ENCODE measurements around the gene GOLGA2. TPM values are rescaled to one million over a fixed set of nuclear protein-coding genes. Genes with fewer than 3 reads are reported as not detected.

GOLGA2 gene
- total RNA-seq, 1 donor from 2014 or later, result 52.3 TPM

- Mint-ChIP-seq H3K4me3 (no peak overlapping the region), H3K36me3 (ENCODE audit: low read depth) (peaks cover 15% of the 10 kb centered on the region), H3K27ac (no peak overlapping the region), H3K4me1 (ENCODE audit: low read depth) (no peaks in the 10 kb centered on the region), H3K9me3 (no peaks in the 10 kb centered on the region), H3K27me3 (ENCODE audit: insufficient read depth) (no peaks in the 10 kb centered on the region)
- DNase-seq (ENCODE audit: low spot score), result no peak
- intact Hi-C loops (cut with micrococcal nuclease), result no loop called here
Measured at GRCh38 chr9:128309551-128309950, 33.7 kb upstream of the GOLGA2 start.

DNA sequence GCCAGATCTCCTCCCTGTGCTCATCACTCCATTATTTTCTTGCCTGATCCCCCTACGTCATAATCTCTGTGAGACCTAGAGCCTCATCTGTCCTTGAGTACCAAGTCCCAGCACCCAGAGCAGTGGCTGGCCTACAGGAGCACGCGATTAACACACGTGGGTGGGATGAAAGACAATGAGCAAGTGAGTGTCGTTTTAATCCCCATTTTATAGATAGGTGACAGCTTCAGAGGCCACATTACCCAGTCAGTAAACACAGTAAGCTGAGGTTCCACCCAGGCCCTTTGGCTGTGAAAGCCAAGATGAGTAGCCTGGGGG lies 29.1 kb upstream of the GOLGA2 start:
- Mint-ChIP-seq H3K27ac (no peak overlapping the region), H3K9me3 (no peaks in the 10 kb centered on the region), H3K4me3 (no peak overlapping the region), H3K27me3 (ENCODE audit: insufficient read depth) (no peaks in the 10 kb centered on the region), H3K36me3 (ENCODE audit: low read depth) (peaks cover 5% of the 10 kb centered on the region), H3K4me1 (ENCODE audit: low read depth) (no peaks in the 10 kb centered on the region)
- no peak for DNase-seq (ENCODE audit: low spot score)
- intact Hi-C loops (cut with micrococcal nuclease), result no loop called here

DNA sequence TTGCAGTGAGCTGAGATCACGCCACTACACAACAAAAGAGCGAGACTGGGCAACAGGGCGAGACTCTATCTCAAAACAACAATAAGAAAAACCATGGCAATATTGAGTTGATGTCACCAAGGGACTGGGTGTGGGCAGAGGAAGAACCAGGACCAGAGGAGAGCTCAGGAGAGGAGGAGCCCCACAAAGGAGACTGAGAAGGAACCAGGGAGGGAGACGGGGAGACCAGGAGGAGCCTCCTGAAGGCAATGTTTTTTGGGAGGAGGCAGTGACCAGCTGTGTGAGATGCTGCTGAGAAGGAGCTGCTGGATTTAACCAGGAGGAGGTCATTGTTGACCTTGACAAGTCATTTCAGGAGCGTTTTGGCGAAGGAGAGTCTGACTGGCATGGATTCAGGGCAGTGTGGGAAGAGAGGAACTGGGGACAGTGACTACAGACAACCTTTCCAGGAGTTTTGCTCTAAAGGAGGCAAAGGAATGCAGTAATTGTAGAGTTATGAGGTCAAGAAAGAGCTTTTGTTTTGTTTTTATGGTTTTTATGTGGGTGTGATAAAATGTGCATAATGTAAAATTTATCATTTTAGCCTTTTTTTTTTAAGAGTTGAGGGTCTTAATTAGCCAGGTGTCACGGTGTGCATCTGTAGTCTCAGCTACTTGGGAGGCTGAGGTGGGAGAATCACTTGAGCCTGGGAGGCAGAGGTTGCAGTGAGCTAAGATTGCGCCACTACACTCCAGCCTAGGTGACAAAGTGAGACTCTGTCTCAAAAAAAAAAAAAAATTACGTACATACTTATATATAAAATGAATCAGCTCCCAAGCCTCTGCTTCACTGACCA lies 28.5 kb upstream of the GOLGA2 start:
- Mint-ChIP-seq H3K4me3 (no peak overlapping the region), H3K27me3 (ENCODE audit: insufficient read depth) (no peaks in the 10 kb centered on the region), H3K36me3 (ENCODE audit: low read depth) (peaks cover 4% of the 10 kb centered on the region), H3K9me3 (no peaks in the 10 kb centered on the region), H3K27ac (no peak overlapping the region), H3K4me1 (ENCODE audit: low read depth) (no peaks in the 10 kb centered on the region)
- DNase-seq (ENCODE audit: low spot score), result no peak
- intact Hi-C loops (cut with micrococcal nuclease), result no loop called here

DNA sequence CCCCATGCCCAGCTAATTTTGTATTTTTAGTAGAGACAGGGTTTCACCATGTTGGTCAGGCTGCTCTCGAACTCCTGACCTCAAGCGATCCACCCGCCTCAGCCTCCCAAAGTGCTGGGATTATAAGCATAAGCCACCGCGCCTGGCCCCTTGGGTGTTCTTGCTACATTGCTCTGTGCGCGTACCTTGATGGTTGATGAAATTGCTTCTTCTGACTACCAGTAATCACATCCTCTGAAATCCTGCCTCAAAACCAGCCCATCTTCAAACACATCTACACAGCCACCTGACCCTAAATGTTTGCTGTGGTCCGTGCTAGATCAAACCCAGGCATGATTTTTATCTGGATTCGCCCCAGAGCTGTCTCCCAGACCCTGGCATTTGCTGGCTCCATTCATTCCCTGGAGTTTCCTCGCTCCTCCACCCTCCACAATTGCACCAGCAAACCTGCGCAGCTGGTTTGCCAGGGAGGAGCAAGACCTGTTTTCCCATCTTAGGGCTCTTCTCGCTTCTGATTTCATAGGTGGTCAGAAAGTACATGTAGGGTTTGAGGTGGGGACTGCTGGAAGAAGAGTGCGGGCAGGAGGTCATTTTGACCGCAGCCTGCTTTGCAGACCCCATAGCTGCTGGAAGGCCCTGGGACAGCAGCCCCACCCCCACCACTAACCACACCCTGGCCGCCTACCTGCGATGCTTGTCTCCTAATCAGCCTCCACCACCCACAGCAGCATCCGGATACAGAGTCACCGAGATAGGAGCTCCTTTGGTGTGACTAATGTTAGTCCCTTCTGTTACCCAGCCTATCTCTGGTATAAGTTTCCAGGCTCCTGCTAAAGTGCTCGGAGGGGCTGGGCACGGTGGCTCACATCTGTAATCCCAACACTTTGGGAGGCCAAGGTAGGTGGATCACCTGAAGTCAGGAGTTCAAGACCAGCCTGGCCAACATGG lies 23.0 kb upstream of the GOLGA2 start:
- no peaks in the 10 kb centered on the region for H3K27me3 Mint-ChIP-seq (ENCODE audit: insufficient read depth)
- peaks cover 5% of the 10 kb centered on the region for H3K4me1 Mint-ChIP-seq (ENCODE audit: low read depth)
- no peak overlapping the region for H3K4me3 Mint-ChIP-seq
- intact Hi-C loops (cut with micrococcal nuclease), result loop anchor here (5.0 kb wide), 1 partner anchor 113 kb away; no protein-coding TSS in a partner anchor
- no peaks in the 10 kb centered on the region for H3K36me3 Mint-ChIP-seq (ENCODE audit: low read depth)
- no peak overlapping the region for H3K27ac Mint-ChIP-seq
- no peaks in the 10 kb centered on the region for H3K9me3 Mint-ChIP-seq
- DNase-seq (ENCODE audit: low spot score), result no peak

DNA sequence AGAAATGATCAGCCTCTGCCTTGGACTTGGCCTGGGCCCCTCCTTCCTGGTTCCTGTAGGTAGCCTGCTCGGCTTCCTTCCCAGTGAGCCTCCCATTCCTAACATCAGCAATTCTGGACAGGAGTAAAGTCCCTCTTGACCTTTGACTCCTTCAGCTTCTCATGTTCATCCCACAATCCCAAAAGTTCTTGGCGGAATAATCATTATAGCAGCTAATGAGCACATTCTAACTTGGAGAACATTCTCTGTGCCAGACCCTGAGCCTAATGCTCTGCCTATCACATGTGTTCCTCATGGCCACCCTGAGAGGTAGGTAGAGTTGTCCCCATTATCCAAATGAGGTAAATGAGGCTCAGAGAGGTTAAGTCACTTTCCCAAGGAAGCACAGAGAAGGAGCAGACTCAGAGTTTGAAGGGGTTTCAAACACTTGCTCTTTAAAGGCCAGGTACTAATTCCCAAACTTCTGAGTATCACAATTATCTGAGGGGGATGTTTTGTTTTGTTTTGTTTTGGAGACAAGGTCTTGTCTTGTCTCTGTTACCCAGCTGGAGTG lies 21.5 kb upstream of the GOLGA2 start:
- Mint-ChIP-seq H3K9me3 (no peaks in the 10 kb centered on the region), H3K4me3 (no peak overlapping the region), H3K36me3 (ENCODE audit: low read depth) (no peaks in the 10 kb centered on the region), H3K27me3 (ENCODE audit: insufficient read depth) (no peaks in the 10 kb centered on the region), H3K4me1 (ENCODE audit: low read depth) (peaks cover 5% of the 10 kb centered on the region), H3K27ac (no peak overlapping the region)
- no peak for DNase-seq (ENCODE audit: low spot score)
- intact Hi-C loops (cut with micrococcal nuclease), result loop anchor here (5.0 kb wide), 1 partner anchor 115 kb away; no protein-coding TSS in a partner anchor

DNA sequence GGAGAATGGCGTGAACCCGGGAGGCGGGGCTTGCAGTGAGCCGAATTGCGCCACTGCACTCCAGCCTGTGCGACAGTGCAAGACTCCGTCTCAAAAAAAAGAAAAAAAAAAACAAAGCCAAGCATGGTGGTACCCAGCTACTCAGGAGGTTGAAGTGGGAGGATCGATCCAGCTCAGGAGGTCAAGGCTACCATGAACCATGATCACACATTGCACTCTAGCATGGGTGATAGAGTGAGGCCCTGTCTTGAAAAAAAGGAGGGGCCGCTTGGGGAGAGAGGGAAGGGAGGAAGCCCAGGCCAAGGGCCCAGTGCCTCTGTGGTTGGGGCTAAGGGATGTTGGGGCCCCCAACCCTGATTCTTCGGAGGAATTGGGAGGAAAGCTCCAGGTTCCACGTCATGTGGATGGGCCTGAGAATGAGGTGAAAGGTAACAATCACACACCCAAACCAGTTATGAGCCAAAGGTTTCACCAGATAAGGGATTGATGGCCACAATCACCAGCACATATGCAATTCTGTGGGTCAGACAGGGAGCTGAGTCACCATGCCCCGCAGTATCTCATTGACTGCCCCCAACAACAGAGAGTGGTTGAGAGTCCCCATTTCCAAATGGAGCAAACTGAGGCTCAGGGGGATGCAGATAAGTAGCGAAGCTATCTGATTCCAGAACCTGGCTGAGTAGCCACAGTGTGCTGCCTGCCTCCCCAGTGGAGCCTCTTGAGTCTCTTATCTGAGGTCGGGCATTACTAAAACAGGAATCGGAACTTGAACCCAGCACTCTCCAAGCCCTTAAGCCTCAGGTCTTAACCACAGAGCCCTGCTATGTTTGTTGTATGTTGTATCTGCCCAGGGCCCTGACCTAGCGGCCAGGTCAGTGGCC lies 20.8 kb upstream of the GOLGA2 start:
- H3K27ac Mint-ChIP-seq, result no peak overlapping the region
- no peaks in the 10 kb centered on the region for H3K36me3 Mint-ChIP-seq (ENCODE audit: low read depth)
- intact Hi-C loops (cut with micrococcal nuclease), result loop anchor here (5.0 kb wide), 1 partner anchor 116 kb away; no protein-coding TSS in a partner anchor
- no peak for DNase-seq (ENCODE audit: low spot score)
- H3K27me3 Mint-ChIP-seq (ENCODE audit: insufficient read depth), result no peaks in the 10 kb centered on the region
- no peaks in the 10 kb centered on the region for H3K9me3 Mint-ChIP-seq
- no peak overlapping the region for H3K4me3 Mint-ChIP-seq
- H3K4me1 Mint-ChIP-seq (ENCODE audit: low read depth), result peaks cover 5% of the 10 kb centered on the region

- H3K4me1 Mint-ChIP-seq (ENCODE audit: low read depth), result peaks cover 5% of the 10 kb centered on the region
- intact Hi-C loops (cut with micrococcal nuclease), result no loop called here
- no peaks in the 10 kb centered on the region for H3K9me3 Mint-ChIP-seq
- H3K36me3 Mint-ChIP-seq (ENCODE audit: low read depth), result no peaks in the 10 kb centered on the region
- no peak overlapping the region for H3K27ac Mint-ChIP-seq
- no peaks in the 10 kb centered on the region for H3K27me3 Mint-ChIP-seq (ENCODE audit: insufficient read depth)
- no peak for DNase-seq (ENCODE audit: low spot score)
- no peak overlapping the region for H3K4me3 Mint-ChIP-seq
Measured at GRCh38 chr9:128294142-128294541, 18.3 kb upstream of the GOLGA2 start.

DNA sequence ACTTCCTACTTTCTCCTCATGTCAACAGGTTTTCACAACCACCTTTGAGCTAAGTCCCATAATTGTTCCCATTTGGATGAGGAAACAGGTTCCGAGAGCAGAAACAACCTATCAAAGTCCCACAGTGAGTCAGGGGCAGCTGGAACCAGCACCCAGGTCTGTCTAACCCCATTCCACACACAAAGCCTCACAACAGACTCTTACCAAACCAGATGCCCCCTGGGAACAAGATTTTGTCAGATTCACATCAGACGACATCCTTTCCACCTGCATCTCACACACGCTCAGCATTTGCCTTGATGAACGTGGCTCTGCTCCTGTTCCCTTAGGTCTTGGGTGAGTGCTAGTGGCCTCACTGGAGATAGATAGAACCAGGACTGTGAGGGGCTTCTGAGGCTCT lies 17.3 kb upstream of the GOLGA2 start:
- no peak for DNase-seq (ENCODE audit: low spot score)
- Mint-ChIP-seq H3K27ac (no peak overlapping the region), H3K9me3 (no peaks in the 10 kb centered on the region), H3K4me1 (ENCODE audit: low read depth) (peaks cover 5% of the 10 kb centered on the region), H3K4me3 (no peak overlapping the region), H3K27me3 (ENCODE audit: insufficient read depth) (no peaks in the 10 kb centered on the region), H3K36me3 (ENCODE audit: low read depth) (no peaks in the 10 kb centered on the region)
- intact Hi-C loops (cut with micrococcal nuclease), result no loop called here

DNA sequence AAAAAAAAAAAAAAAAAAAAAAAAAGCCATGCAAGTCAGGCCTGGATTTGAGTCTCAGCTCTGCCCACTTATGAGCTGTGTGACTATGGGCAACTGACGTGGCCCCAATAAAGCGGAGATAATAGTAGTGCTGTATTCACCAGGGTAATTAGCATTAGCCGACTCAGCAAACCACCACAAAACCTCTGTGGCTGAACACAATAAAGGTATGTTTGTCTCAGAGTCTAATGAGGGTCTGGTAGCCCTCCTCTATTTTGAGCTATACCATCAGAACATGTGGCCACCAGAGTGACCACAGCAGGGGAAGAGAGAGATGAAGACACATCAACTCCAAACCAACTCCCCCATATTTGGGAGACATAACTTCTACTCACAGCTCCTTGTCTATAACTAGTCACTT lies 16.2 kb upstream of the GOLGA2 start:
- Mint-ChIP-seq H3K27me3 (ENCODE audit: insufficient read depth) (no peaks in the 10 kb centered on the region), H3K36me3 (ENCODE audit: low read depth) (peaks cover 4% of the 10 kb centered on the region), H3K9me3 (no peaks in the 10 kb centered on the region), H3K4me3 (no peak overlapping the region), H3K4me1 (ENCODE audit: low read depth) (peaks cover 5% of the 10 kb centered on the region), H3K27ac (no peak overlapping the region)
- intact Hi-C loops (cut with micrococcal nuclease), result no loop called here
- no peak for DNase-seq (ENCODE audit: low spot score)

DNA sequence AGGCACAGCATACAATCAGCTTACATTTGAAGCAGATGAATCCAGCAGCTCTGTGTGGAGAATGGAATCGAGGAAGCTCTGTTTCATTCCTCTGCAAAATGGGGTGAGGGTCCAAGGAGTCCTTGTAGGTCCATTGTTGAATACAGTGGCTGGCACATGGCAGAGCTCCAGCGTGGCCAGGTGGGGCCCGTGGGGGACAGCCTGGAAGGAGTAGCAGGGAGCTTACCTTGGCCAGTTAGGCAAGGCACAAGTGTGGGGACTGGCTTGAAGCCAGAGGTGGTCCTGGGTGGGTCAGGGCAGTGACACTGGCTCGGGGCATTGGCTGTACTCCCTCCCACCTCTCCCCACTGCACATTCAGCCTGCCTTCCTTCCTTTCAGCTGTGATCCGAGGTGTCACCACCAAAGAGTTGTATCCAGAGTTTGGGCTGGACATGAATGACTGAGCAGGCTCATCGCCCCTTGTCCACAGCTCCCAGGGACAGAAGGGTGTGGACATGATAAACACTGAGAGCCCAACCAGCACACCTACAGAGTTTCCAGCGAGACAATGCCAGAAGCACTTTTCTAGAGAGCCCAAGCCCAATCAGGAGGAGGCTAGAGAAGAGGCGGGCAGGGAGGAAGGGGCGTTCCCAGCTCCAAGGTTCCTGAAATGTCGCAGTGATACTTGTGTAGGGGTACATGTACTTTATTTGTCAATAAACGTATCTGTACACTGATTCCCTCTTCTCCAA lies 12.6 kb upstream of the GOLGA2 start:
- no peaks in the 10 kb centered on the region for H3K9me3 Mint-ChIP-seq
- no peaks in the 10 kb centered on the region for H3K27me3 Mint-ChIP-seq (ENCODE audit: insufficient read depth)
- DNase-seq (ENCODE audit: low spot score), result no peak
- no peaks in the 10 kb centered on the region for H3K4me1 Mint-ChIP-seq (ENCODE audit: low read depth)
- H3K27ac Mint-ChIP-seq, result no peak overlapping the region
- no peak overlapping the region for H3K4me3 Mint-ChIP-seq
- intact Hi-C loops (cut with micrococcal nuclease), result no loop called here
- H3K36me3 Mint-ChIP-seq (ENCODE audit: low read depth), result peaks cover 8% of the 10 kb centered on the region

GRCh38 chr9:128286440-128286839 lies 10.6 kb upstream of the GOLGA2 start:
- Mint-ChIP-seq H3K4me1 (ENCODE audit: low read depth) (no peaks in the 10 kb centered on the region), H3K27me3 (ENCODE audit: insufficient read depth) (no peaks in the 10 kb centered on the region), H3K36me3 (ENCODE audit: low read depth) (peaks cover 8% of the 10 kb centered on the region), H3K9me3 (no peaks in the 10 kb centered on the region), H3K4me3 (no peak overlapping the region), H3K27ac (no peak overlapping the region)
- no peak for DNase-seq (ENCODE audit: low spot score)
- intact Hi-C loops (cut with micrococcal nuclease), result no loop called here

Data from activated T-helper 1 cell treated with anti-CD3 and anti-CD28 coated beads, Interleukin-12 subunit alpha, Interleukin-12 subunit beta, Interleukin-2, Interleukin-4 antibody, amounts not matched to agents 30 ng/mL and 10 ng/mL and 1 ng/mL, durations not matched to agents 14 hours and 24 hours and 36 hours (primary cell).